Measurements from ENCODE around the gene CDKAL1.
"Not testable (repeated sequence)": the region's sequence is repeated elsewhere in the genome, so short reads cannot be mapped to it uniquely, and the experiment has no call there.

CDKAL1 gene

GRCh38 chr6:20584100-20584731 lies 50.0 kb downstream of the CDKAL1 start:
- no peaks in the 10 kb centered on the region for H3K9me3 ChIP-seq
- DNase-seq: no peak
- H3K4me3 ChIP-seq (ENCODE audit: low read depth, low read length): no peak overlapping the region
- H3K27me3 ChIP-seq: no peaks in the 10 kb centered on the region; the same call in 1 of the 2 replicates
- no peaks in the 10 kb centered on the region; the same call in 1 of the 2 replicates for H3K4me1 ChIP-seq
- no peaks in the 10 kb centered on the region for H3K36me3 ChIP-seq
- no peak for TF ChIP-seq CTCF (IDR thresholded peaks at IDR 0.05; ENCODE audit: low read depth, low read length)

- DNase-seq: no peak
- Histone ChIP-seq H3K27me3 (no peaks in the 10 kb centered on the region), H3K4me1 (no peaks in the 10 kb centered on the region), H3K9me3 (no peaks in the 10 kb centered on the region; the same call in 1 of the 2 replicates), H3K4me3 (ENCODE audit: low read depth, low read length) (no peak overlapping the region), H3K36me3 (no peaks in the 10 kb centered on the region)
- TF ChIP-seq CTCF (IDR thresholded peaks at IDR 0.05; ENCODE audit: low read depth, low read length): no peak
Measured at GRCh38 chr6:20589266-20589665, 55.0 kb downstream of the CDKAL1 start.

DNA sequence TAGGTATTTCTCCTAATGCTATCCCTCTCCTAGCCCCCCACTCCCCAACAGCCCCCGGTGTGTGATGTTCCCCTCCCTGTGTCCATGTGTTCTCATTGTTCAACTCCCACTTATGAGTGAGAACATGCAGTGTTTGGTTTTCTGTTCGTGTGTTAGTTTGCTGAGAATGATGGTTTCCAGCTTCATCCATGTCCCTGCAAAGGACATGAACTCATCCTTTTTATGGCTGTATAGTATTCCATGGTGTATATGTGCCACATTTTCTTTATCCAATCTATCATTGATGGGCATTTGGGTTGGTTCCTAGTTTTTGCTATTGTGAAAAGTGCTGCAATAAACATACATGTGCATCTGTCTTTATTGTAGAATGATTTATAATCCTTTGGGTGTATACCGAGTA lies 56.2 kb downstream of the CDKAL1 start:
- not testable (repeated sequence) for DNase-seq; H3K4me3 ChIP-seq (ENCODE audit: low read depth, low read length); H3K9me3 ChIP-seq; H3K4me1 ChIP-seq; H3K36me3 ChIP-seq; H3K27me3 ChIP-seq

- H3K4me1 ChIP-seq; H3K4me3 ChIP-seq (ENCODE audit: low read depth, low read length); DNase-seq; H3K36me3 ChIP-seq; H3K27me3 ChIP-seq; H3K9me3 ChIP-seq: not testable (repeated sequence)
Measured at GRCh38 chr6:20594299-20594853, 60.1 kb downstream of the CDKAL1 start.

- Histone ChIP-seq H3K36me3 (no peaks in the 10 kb centered on the region), H3K9me3 (no peaks in the 10 kb centered on the region), H3K27me3 (no peaks in the 10 kb centered on the region), H3K4me1 (no peaks in the 10 kb centered on the region), H3K4me3 (ENCODE audit: low read depth, low read length) (no peak overlapping the region)
- TF ChIP-seq CTCF (IDR thresholded peaks at IDR 0.05; ENCODE audit: low read depth, low read length): no peak
- DNase-seq: no peak
Measured at GRCh38 chr6:20599302-20600051, 65.2 kb downstream of the CDKAL1 start.

DNA sequence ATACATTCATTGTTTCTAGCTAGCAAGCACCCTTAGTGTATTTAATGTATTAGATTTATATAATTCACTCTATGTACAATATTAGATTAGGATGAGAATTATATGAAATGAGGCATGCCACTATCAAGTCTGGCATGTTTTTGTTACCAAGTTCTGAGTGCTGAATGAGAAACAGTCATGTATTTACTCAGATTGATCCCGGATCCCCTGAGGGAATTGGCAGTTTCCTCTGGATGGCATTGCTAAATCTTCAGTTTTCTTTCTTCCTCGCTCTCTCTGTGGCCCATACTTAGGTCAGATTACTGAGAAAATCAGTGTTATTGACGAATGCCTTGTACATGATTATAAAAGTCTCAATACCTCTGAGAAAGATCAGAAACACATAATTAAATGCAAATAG lies 66.6 kb downstream of the CDKAL1 start:
- no peak for TF ChIP-seq CTCF (IDR thresholded peaks at IDR 0.05; ENCODE audit: low read depth, low read length)
- H3K4me1 ChIP-seq: no peaks in the 10 kb centered on the region
- DNase-seq: no peak

DNA sequence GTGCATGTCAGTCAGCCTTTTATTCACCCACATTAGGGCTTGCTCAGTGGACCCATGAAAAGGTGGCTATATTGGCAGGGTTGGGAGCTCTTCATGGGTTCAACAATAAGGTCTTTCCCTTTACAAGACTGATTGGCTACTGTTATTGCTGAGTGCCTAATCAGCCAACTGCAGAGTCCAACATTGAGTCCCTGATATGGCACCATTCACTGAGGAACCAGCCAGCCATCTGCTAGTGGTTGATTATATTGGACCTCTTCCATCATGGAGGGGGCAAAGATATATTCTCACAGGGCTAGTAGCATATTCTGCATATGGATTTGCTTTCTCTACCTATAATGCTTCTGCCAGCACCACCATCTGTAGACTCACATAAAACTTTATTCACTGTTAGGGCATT lies 69.9 kb downstream of the CDKAL1 start:
- DNase-seq: no peak
- H3K4me1 ChIP-seq: no peaks in the 10 kb centered on the region
- H3K4me3 ChIP-seq (ENCODE audit: low read depth, low read length): no peak overlapping the region
- H3K27me3 ChIP-seq: no peaks in the 10 kb centered on the region
- no peaks in the 10 kb centered on the region for H3K9me3 ChIP-seq
- TF ChIP-seq CTCF (IDR thresholded peaks at IDR 0.05; ENCODE audit: low read depth, low read length): no peak
- H3K36me3 ChIP-seq: no peaks in the 10 kb centered on the region

More for the DNA sequence above, 66.6 kb downstream of the CDKAL1 start:
- H3K9me3 ChIP-seq: no peaks in the 10 kb centered on the region
- H3K27me3 ChIP-seq: no peaks in the 10 kb centered on the region
- no peaks in the 10 kb centered on the region for H3K36me3 ChIP-seq
- H3K4me3 ChIP-seq (ENCODE audit: low read depth, low read length): no peak overlapping the region

All from BE2C (cell line).